SK-N-MC (cell line): Measurements from ENCODE around the gene FARS2.

Experiments used
- EZH2 ChIP-seq: fragments of 200-600 bp; sonication (generic); IDR thresholded peaks from one replicate; pipeline ENCODE4 v1.6.1; 2017; ENCODE audit warnings: antibody characterized with exemption
- FOXP2 ChIP-seq: optimal IDR thresholded peaks from 2 replicates; pipeline ENCODE3; 2011; ENCODE audit warnings: mild to moderate bottlenecking, moderate library complexity; ENCODE audit not compliant: insufficient read depth; ENCODE audit errors: extremely low read length, control extremely low read depth
- POLR2AphosphoS5 ChIP-seq: IDR thresholded peaks from 2 replicates; pipeline ENCODE4 v1.6.1; 2012; ENCODE audit warnings: mild to moderate bottlenecking, low read depth, low read length, borderline replicate concordance

DNA sequence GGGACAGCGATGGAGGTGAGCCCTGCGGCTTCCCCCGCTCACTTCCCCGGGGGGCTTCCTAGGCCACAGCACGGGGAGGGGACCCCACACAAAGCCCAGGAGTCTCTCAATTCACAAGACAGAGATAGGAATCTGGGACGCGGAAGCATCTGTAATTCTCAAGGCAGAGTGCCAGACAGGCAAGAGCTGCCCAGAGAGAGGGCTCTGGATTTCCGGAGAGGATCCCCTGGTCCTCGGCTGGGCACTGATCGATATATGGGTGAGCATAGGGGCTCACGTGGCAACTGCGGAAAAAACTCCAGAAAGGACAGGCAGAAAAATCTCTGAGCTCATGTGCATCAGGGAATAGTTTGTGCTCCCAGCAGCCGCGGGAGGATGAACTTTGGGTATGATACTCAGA lies 449.2 kb downstream of the FARS2 start:
- TF ChIP-seq POLR2AphosphoS5, result no peak
- no peak for TF ChIP-seq EZH2
- no peak for TF ChIP-seq FOXP2
